GM19240 (cell line): Measurements from ENCODE around the gene KANK2.

Source experiments
- DNase-seq: peaks from one replicate; pipeline ENCODE4 v3.0.0; 2011; ENCODE audit warnings: low spot score; ENCODE audit not compliant: insufficient read length

KANK2 gene

GRCh38 chr19:11226716-11227166, 29.4 kb upstream of the KANK2 start:
- no peak for DNase-seq

- DNase-seq = no peak
Measured at GRCh38 chr19:11225815-11226214, 28.5 kb upstream of the KANK2 start.

GRCh38 chr19:11225172-11225571, 27.8 kb upstream of the KANK2 start:
- no peak for DNase-seq

GRCh38 chr19:11224429-11224828, 27.1 kb upstream of the KANK2 start:
- no peak for DNase-seq

- no peak for DNase-seq
Measured at GRCh38 chr19:11223200-11223599, 25.9 kb upstream of the KANK2 start.

- no peak for DNase-seq
Measured at GRCh38 chr19:11221082-11221598, 23.8 kb upstream of the KANK2 start.

- DNase-seq = no peak
Measured at GRCh38 chr19:11214387-11214786, 17.0 kb upstream of the KANK2 start.

- no peak for DNase-seq
Measured at GRCh38 chr19:11210656-11210928, 13.2 kb upstream of the KANK2 start.

GRCh38 chr19:11209839-11210655, 12.7 kb upstream of the KANK2 start:
- DNase-seq = no peak

- no peak for DNase-seq
Measured at GRCh38 chr19:11208561-11209471, 11.5 kb upstream of the KANK2 start.

GRCh38 chr19:11205939-11206570, 8.7 kb upstream of the KANK2 start:
- no peak for DNase-seq

- DNase-seq = no peak
Measured at GRCh38 chr19:11204943-11205349, 7.6 kb upstream of the KANK2 start.

GRCh38 chr19:11204076-11204602, 6.8 kb upstream of the KANK2 start:
- no peak for DNase-seq

- peak; percentile 57 for DNase-seq
Measured at GRCh38 chr19:11203194-11204075, 6.1 kb upstream of the KANK2 start.

GRCh38 chr19:11202488-11203193, 5.3 kb upstream of the KANK2 start:
- DNase-seq = no peak

GRCh38 chr19:11201791-11202190, 4.4 kb upstream of the KANK2 start:
- no peak for DNase-seq

- no peak for DNase-seq
Measured at GRCh38 chr19:11200931-11201330, 3.6 kb upstream of the KANK2 start.

- DNase-seq = no peak
Measured at GRCh38 chr19:11200015-11200574, 2.8 kb upstream of the KANK2 start.

GRCh38 chr19:11199517-11199916, 2.2 kb upstream of the KANK2 start:
- no peak for DNase-seq
